ENCODE measurements around the gene ABHD4.

DNA sequence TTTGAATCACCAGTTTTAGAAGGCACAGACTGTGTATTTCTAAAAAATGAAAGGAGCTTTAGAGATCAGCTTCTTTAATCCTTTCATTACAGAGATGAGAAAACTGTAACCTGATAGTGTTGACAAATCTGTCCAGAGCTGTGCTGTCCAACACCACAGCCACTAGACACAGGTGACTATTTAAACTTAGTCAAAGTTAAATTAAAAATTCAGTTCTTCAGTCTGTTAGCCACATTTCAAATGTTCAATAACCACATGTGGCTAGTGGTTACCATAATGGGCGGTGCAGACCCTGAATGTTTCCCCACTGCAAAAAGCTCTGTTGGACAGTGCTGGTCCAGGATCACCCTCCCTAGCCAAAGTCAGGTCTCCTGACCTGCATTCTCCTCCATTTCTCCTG lies 30.7 kb upstream of the ABHD4 start:
- TF ChIP-seq, protein P1, sequence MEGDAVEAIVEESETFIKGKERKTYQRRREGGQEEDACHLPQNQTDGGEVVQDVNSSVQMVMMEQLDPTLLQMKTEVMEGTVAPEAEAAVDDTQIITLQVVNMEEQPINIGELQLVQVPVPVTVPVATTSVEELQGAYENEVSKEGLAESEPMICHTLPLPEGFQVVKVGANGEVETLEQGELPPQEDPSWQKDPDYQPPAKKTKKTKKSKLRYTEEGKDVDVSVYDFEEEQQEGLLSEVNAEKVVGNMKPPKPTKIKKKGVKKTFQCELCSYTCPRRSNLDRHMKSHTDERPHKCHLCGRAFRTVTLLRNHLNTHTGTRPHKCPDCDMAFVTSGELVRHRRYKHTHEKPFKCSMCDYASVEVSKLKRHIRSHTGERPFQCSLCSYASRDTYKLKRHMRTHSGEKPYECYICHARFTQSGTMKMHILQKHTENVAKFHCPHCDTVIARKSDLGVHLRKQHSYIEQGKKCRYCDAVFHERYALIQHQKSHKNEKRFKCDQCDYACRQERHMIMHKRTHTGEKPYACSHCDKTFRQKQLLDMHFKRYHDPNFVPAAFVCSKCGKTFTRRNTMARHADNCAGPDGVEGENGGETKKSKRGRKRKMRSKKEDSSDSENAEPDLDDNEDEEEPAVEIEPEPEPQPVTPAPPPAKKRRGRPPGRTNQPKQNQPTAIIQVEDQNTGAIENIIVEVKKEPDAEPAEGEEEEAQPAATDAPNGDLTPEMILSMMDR (IDR thresholded peaks at IDR 0.05) = no peak
- no peak for TF ChIP-seq POLR2A (IDR thresholded peaks at IDR 0.05)
